Neural progenitor cell (in vitro differentiated cells): Measurements from ENCODE around the gene NOPCHAP1.
"Not testable (repeated sequence)": the region's sequence is repeated elsewhere in the genome, so short reads cannot be mapped to it uniquely, and the experiment has no call there.

Source experiments
- CTCF ChIP-seq: fragments of 200-600 bp; sonication (generic); IDR thresholded peaks from 2 replicates; pipeline ENCODE4 v1.5.1; 2017; ENCODE audit warnings: antibody characterized with exemption, mild to moderate bottlenecking
- EZH2 ChIP-seq: fragments of 200-600 bp; sonication (generic); IDR thresholded peaks from 2 replicates; pipeline ENCODE4 v1.6.1; 2017; ENCODE audit warnings: antibody characterized with exemption, mild to moderate bottlenecking, moderate library complexity
- EZH2phosphoT487 ChIP-seq: fragments of 200-600 bp; sonication (generic); IDR thresholded peaks from 2 replicates; pipeline ENCODE4 v1.6.1; 2017; ENCODE audit warnings: antibody characterized with exemption

DNA sequence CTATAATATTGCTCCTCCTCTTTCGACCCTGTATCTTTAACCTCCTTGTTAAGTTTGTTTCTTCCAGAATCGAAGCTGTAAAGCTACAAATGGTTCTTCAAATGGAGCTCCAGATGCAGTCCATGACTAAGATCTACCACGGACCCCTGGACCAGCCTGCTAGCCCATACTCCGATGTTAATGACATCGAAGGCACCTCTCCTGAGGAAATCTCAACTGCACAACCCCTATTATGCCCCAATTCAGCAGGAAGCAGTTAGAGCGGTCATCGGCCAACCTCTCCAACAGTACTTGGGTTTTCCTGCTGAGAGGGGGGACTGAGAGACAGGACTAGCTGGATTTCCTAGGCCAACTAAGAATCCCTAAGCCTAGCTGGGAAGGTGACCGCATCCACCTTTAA lies 42.7 kb upstream of the NOPCHAP1 start:
- TF ChIP-seq CTCF, EZH2, EZH2phosphoT487: not testable (repeated sequence)
